Panc1 (cell line): ENCODE measurements around the gene FARP1. TPM values are rescaled to one million over a fixed set of nuclear protein-coding genes. Genes with fewer than 3 reads are reported as not detected.
"Not testable (repeated sequence)": the region's sequence is repeated elsewhere in the genome, so short reads cannot be mapped to it uniquely, and the experiment has no call there.

Experiments used
- ATAC-seq: fragments of 200-7000 bp; cut with Tn5 transposase; 2 replicates; pipeline ENCODE4 v1.9.1; 2020; ENCODE audit warnings: mild to moderate bottlenecking, moderate library complexity
- BruUV-seq: library from RNA; stranded (reverse); fragments of 400-500 nt; replicated peaks from 2 replicates; lab custom pipeline; 2021; lab: Mats Ljungman, UMichigan
- CTCF ChIA-PET: fragments of 300-600 bp; sonication (Branson Sonifier 250); formaldehyde crosslinking; loops from one replicate; lab custom pipeline; 2022; ENCODE audit warnings: antibody characterized with exemption; lab: Charles Lee
- POLR2A ChIA-PET: fragments of 300-600 bp; sonication (Branson Sonifier 250); formaldehyde crosslinking; loops from one replicate; lab custom pipeline; 2022; ENCODE audit warnings: antibody characterized with exemption; lab: Charles Lee
- DNase-seq: peaks from one replicate; pipeline ENCODE4 v3.0.0-alpha.2; 2010; ENCODE audit warnings: low read depth, low spot score
- H3K27ac ChIP-seq: 2 replicates; pipeline ENCODE4 v1.5.1; 2011; ENCODE audit warnings: mild to moderate bottlenecking, low read length, inconsistent platforms
- H3K27me3 ChIP-seq: fragments of 200-500 bp; sonication (Bioruptor generic); 2 replicates; pipeline ENCODE4 v1.6.0; 2014; ENCODE audit warnings: low read length, inconsistent platforms; ENCODE audit not compliant: control insufficient read depth, insufficient read depth
- H3K36me3 ChIP-seq: fragments of 200-500 bp; sonication (Bioruptor generic); 2 replicates; pipeline ENCODE4 v1.5.1; 2014; ENCODE audit warnings: inconsistent platforms, mild to moderate bottlenecking, low read length, moderate library complexity; ENCODE audit not compliant: control insufficient read depth, insufficient read depth
- H3K4me1 ChIP-seq: 2 replicates; pipeline ENCODE4 v1.5.1; 2011; ENCODE audit warnings: inconsistent platforms, mild to moderate bottlenecking, low read length, moderate library complexity; ENCODE audit not compliant: control insufficient read depth, insufficient read depth
- H3K4me3 ChIP-seq, 2 experiments: 2 replicates each; pipeline ENCODE4 v1.5.1; 2011 to 2012; ENCODE audit warnings: low read depth in 2 of 2, low read length in 2 of 2, mild to moderate bottlenecking in 2 of 2, inconsistent platforms in 1 of 2, moderate library complexity in 1 of 2
- H3K9me3 ChIP-seq: fragments of 200-500 bp; sonication (Bioruptor generic); 2 replicates; pipeline ENCODE4 v1.5.1; 2014; ENCODE audit warnings: low read depth, mild to moderate bottlenecking, inconsistent platforms, low read length, moderate library complexity; ENCODE audit not compliant: control insufficient read depth, insufficient read depth
- POLR2AphosphoS5 ChIP-seq: IDR thresholded peaks from 2 replicates; pipeline ENCODE4 v1.6.1; 2012; ENCODE audit warnings: mild to moderate bottlenecking, low read depth, low read length, moderate library complexity
- SIN3A ChIP-seq: IDR thresholded peaks from 2 replicates; pipeline ENCODE4 v1.6.1; 2012; ENCODE audit warnings: low read depth, mild to moderate bottlenecking, low read length, moderate library complexity, borderline replicate concordance; ENCODE audit not compliant: insufficient read depth
- TCF7L2 ChIP-seq: IDR thresholded peaks from 2 replicates; pipeline ENCODE4 v1.6.1; 2011; ENCODE audit warnings: mild to moderate bottlenecking, low read depth, low read length, inconsistent platforms
- in situ Hi-C: cut with HindIII; loops from 2 replicates; pipeline ENCODE4 v1.10.0; 2016; ENCODE audit warnings: low sequenced_read_pairs, low pct_unique_long_range_greater_than_20kb
- intact Hi-C: fragments of 100-400 bp; cut with micrococcal nuclease; formaldehyde crosslinking; loops from one replicate; pipeline ENCODE4 v1.10.0; 2022; ENCODE audit not compliant: unreplicated experiment
- total RNA-seq: library from RNA; stranded (reverse); gene quantifications from one replicate; pipeline ENCODE4 v1.2.1, GENCODE V29; 2021; ENCODE audit not compliant: unreplicated experiment
- TF ChIP-seq, protein P1 (sequence below): fragments of 450-650 bp; IDR thresholded peaks from 2 replicates; pipeline ENCODE4 v1.5.1; 2017; ENCODE audit warnings: mild to moderate bottlenecking
- TF ChIP-seq, protein P2 (sequence below), 2 experiments: IDR thresholded peaks; 2 replicates each; pipeline ENCODE4 v1.6.1; 2011 to 2012; ENCODE audit warnings: low read depth in 2 of 2, control low read depth in 1 of 2, low read length in 1 of 2, mild to moderate bottlenecking in 1 of 2, moderate library complexity in 1 of 2; ENCODE audit not compliant: insufficient read depth in 1 of 2

The FARP1 gene
- total RNA-seq, 1 experiment from 2014 or later, result 61.9 TPM

DNA sequence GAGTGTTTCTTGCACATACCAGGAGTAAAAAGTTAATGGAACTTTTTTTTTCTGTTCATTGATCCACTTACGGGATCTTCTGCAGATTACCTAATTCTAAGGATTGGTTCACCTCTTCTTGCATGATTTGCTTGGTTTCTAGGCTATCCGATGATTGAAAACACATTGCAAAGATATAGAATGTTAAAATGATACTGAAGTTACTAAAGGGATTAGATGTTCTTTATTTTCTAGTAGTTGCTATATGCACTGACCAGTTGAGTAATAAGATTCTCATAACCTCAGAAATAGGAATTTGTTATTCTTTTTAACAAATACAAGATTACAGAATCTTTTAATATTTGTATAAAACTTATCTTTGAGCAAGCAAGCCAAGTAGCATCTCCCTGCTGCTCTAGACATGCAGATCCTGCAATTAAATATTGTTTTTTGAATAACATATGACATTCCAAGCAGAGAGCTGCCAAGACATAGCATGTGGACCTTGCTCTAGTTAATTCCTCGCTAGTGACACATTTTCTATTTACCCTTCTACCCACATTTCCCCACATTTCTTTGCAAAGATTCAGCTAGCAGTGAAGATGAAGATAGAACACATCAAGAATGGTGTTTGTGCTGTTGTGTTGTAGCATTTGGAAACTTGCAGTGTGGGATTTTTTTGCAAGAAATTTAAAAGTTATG, 85.9 kb downstream of the FARP1 start:
- no peak overlapping the region for H3K4me3 ChIP-seq
- no peaks in the 10 kb centered on the region for H3K36me3 ChIP-seq
- H3K27me3 ChIP-seq, result no peaks in the 10 kb centered on the region
- DNase-seq, result no peak
- TF ChIP-seq, protein P1, sequence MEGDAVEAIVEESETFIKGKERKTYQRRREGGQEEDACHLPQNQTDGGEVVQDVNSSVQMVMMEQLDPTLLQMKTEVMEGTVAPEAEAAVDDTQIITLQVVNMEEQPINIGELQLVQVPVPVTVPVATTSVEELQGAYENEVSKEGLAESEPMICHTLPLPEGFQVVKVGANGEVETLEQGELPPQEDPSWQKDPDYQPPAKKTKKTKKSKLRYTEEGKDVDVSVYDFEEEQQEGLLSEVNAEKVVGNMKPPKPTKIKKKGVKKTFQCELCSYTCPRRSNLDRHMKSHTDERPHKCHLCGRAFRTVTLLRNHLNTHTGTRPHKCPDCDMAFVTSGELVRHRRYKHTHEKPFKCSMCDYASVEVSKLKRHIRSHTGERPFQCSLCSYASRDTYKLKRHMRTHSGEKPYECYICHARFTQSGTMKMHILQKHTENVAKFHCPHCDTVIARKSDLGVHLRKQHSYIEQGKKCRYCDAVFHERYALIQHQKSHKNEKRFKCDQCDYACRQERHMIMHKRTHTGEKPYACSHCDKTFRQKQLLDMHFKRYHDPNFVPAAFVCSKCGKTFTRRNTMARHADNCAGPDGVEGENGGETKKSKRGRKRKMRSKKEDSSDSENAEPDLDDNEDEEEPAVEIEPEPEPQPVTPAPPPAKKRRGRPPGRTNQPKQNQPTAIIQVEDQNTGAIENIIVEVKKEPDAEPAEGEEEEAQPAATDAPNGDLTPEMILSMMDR, result no peak
- TF ChIP-seq TCF7L2 (no peak), SIN3A (no peak), POLR2AphosphoS5 (no peak)
- TF ChIP-seq, protein P2, sequence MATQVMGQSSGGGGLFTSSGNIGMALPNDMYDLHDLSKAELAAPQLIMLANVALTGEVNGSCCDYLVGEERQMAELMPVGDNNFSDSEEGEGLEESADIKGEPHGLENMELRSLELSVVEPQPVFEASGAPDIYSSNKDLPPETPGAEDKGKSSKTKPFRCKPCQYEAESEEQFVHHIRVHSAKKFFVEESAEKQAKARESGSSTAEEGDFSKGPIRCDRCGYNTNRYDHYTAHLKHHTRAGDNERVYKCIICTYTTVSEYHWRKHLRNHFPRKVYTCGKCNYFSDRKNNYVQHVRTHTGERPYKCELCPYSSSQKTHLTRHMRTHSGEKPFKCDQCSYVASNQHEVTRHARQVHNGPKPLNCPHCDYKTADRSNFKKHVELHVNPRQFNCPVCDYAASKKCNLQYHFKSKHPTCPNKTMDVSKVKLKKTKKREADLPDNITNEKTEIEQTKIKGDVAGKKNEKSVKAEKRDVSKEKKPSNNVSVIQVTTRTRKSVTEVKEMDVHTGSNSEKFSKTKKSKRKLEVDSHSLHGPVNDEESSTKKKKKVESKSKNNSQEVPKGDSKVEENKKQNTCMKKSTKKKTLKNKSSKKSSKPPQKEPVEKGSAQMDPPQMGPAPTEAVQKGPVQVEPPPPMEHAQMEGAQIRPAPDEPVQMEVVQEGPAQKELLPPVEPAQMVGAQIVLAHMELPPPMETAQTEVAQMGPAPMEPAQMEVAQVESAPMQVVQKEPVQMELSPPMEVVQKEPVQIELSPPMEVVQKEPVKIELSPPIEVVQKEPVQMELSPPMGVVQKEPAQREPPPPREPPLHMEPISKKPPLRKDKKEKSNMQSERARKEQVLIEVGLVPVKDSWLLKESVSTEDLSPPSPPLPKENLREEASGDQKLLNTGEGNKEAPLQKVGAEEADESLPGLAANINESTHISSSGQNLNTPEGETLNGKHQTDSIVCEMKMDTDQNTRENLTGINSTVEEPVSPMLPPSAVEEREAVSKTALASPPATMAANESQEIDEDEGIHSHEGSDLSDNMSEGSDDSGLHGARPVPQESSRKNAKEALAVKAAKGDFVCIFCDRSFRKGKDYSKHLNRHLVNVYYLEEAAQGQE (IDR thresholded peaks at IDR 0.05; ENCODE audit: insufficient read depth in 1 of 2, low read depth in 2 of 2, low read length in 1 of 2), result no peak
- ChIA-PET CTCF (no interaction called here), POLR2A (no interaction called here)
- no peak overlapping the region for H3K27ac ChIP-seq
- no peaks in the 10 kb centered on the region; the same call in 1 of the 2 replicates for H3K4me1 ChIP-seq
- H3K9me3 ChIP-seq, result no peaks in the 10 kb centered on the region
- BruUV-seq, result no TSS peak
- in situ Hi-C loops, result no loop called here
- ATAC-seq, result no peak
- intact Hi-C loops, result no loop called here

DNA sequence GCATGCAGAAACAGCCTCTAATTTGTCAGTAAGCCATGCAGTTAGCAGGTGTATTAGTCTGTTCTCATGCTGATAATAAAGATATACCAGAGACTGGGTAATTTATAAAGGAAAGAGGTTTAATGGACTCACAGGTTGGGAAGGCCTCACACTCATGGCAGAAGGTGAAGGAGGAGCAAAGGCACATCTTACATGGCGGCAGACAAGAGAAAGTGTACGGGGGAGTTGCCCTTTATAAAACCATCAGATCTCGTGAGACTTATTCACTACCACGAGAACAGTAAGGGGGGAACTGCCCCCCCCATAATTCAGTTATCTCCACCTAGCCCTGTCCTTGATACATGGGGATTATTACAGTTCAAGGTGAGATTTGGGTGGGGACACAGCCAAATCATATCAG, 87.9 kb downstream of the FARP1 start:
- ATAC-seq, BruUV-seq, intact Hi-C loops, H3K4me3 ChIP-seq, H3K9me3 ChIP-seq, H3K36me3 ChIP-seq, CTCF ChIA-PET, H3K27ac ChIP-seq, DNase-seq, H3K4me1 ChIP-seq, in situ Hi-C loops, H3K27me3 ChIP-seq: not testable (repeated sequence)
- POLR2A ChIA-PET, result interaction anchor here (0.7 kb wide), 1 partner anchor 10 kb away, joined by 3 read pairs; no protein-coding TSS in a partner anchor

DNA sequence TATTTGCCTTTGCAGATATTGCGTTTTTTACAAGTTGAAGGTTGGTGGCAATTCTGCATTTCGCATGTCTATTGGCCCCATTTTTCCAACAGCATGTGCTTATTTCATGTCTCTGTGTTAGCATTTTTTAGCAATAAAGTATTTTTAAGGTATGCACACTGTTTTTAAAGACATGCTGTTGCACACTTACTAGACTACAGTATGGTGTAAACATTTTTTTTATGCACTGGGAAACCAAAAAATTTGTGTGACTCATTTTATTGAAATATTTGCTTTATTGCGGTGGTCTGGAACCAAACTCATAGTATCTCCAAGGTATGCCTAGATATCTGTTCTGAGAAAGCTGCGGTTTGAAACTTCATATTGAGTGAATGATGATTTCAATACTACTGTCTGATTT, 89.6 kb downstream of the FARP1 start:
- Histone ChIP-seq H3K9me3 (no peaks in the 10 kb centered on the region), H3K27me3 (no peaks in the 10 kb centered on the region), H3K4me1 (no peaks in the 10 kb centered on the region; the same call in 1 of the 2 replicates), H3K4me3 (no peak overlapping the region), H3K27ac (no peak overlapping the region), H3K36me3 (no peaks in the 10 kb centered on the region)
- DNase-seq (no peak), ATAC-seq (no peak)
- in situ Hi-C loops, result no loop called here
- intact Hi-C loops, result no loop called here
- TF ChIP-seq, protein P1, result no peak
- no peak for TF ChIP-seq POLR2AphosphoS5
- TF ChIP-seq, protein P2 (IDR thresholded peaks at IDR 0.05; ENCODE audit: insufficient read depth in 1 of 2, low read depth in 2 of 2, low read length in 1 of 2), result no peak
- TF ChIP-seq TCF7L2, result no peak
- TF ChIP-seq SIN3A, result no peak
- ChIA-PET POLR2A (no interaction called here), CTCF (no interaction called here)
- no TSS peak for BruUV-seq
